Left ventricle myocardium inferior (tissue), 1 donor: ENCODE measurements around the gene NIPAL4. TPM values are rescaled to one million over a fixed set of nuclear protein-coding genes. Genes with fewer than 3 reads are reported as not detected.

ENCODE experiments used
- DNase-seq: peaks from one replicate; pipeline ENCODE4 v3.0.0-alpha.2; 2020
- H3K27ac ChIP-seq: fragments of 200-600 bp; replicated peaks from 2 replicates; pipeline ENCODE4 v1.8.0; 2021
- H3K27me3 ChIP-seq: fragments of 200-600 bp; 2 replicates; pipeline ENCODE4 v1.8.0; 2021; ENCODE audit warnings: low read depth
- H3K36me3 ChIP-seq: fragments of 200-600 bp; 2 replicates; pipeline ENCODE4 v1.8.0; 2021
- H3K4me1 ChIP-seq: fragments of 200-600 bp; 2 replicates; pipeline ENCODE4 v1.8.0; 2021
- H3K4me3 ChIP-seq: fragments of 200-600 bp; 2 replicates; pipeline ENCODE4 v1.8.0; 2021; ENCODE audit warnings: mild to moderate bottlenecking, moderate library complexity
- H3K9me3 ChIP-seq: fragments of 200-600 bp; replicated peaks from 2 replicates; pipeline ENCODE4 v1.8.0; 2021
- intact Hi-C: fragments of 100-400 bp; cut with micrococcal nuclease; formaldehyde crosslinking; loops from one replicate; pipeline ENCODE4 v1.11.0; 2022
- total RNA-seq: library from RNA; stranded (reverse); fragmentation: NEBNext Ultra II Directional; extraction: Animal tissue kit (Norgen Biotek cat#: 25700); gene quantifications from one replicate; pipeline ENCODE4 v1.2.1, GENCODE V29; 2021
- TF ChIP-seq, protein P1 (sequence below): fragments of 200-600 bp; IDR thresholded peaks from 2 replicates; pipeline ENCODE4 v1.8.0; 2021; ENCODE audit warnings: antibody characterized with exemption, mild to moderate bottlenecking, borderline replicate concordance
- donor health status: DM: no; HTN: yes; CAD: no; lungs with severe emphysema.

NIPAL4 gene
- total RNA-seq, 1 donor from 2014 or later: not detected

DNA sequence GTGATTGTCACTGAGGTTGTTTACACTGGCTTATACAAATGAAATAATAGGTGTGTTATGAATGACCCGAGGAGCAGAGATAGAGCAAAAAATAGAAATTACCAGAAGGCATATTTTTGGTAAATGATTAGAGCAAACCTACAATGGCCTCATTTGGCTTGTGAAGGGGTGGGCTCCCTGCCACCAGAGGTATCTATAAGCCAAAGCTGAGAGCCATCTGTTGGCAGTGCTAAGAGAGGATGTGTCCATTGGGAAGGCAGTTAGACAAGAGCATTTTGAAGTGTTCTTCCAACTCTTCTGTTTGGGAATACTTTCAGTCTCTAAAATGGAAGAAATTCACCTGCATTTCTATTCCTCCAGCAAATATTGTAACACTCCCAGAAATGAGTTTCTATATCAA is 10.6 kb downstream of the NIPAL4 start:
- H3K27ac ChIP-seq: no peak overlapping the region
- H3K27me3 ChIP-seq: no peaks in the 10 kb centered on the region
- no peak for DNase-seq
- no peaks in the 10 kb centered on the region for H3K9me3 ChIP-seq
- no peaks in the 10 kb centered on the region for H3K36me3 ChIP-seq
- intact Hi-C loops: loop anchor here (10.0 kb wide), 1 partner anchor 136 kb away; no protein-coding TSS in a partner anchor
- no peak overlapping the region for H3K4me3 ChIP-seq
- peaks cover 30% of the 10 kb centered on the region for H3K4me1 ChIP-seq
- TF ChIP-seq, protein P1, sequence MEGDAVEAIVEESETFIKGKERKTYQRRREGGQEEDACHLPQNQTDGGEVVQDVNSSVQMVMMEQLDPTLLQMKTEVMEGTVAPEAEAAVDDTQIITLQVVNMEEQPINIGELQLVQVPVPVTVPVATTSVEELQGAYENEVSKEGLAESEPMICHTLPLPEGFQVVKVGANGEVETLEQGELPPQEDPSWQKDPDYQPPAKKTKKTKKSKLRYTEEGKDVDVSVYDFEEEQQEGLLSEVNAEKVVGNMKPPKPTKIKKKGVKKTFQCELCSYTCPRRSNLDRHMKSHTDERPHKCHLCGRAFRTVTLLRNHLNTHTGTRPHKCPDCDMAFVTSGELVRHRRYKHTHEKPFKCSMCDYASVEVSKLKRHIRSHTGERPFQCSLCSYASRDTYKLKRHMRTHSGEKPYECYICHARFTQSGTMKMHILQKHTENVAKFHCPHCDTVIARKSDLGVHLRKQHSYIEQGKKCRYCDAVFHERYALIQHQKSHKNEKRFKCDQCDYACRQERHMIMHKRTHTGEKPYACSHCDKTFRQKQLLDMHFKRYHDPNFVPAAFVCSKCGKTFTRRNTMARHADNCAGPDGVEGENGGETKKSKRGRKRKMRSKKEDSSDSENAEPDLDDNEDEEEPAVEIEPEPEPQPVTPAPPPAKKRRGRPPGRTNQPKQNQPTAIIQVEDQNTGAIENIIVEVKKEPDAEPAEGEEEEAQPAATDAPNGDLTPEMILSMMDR: no peak

DNA sequence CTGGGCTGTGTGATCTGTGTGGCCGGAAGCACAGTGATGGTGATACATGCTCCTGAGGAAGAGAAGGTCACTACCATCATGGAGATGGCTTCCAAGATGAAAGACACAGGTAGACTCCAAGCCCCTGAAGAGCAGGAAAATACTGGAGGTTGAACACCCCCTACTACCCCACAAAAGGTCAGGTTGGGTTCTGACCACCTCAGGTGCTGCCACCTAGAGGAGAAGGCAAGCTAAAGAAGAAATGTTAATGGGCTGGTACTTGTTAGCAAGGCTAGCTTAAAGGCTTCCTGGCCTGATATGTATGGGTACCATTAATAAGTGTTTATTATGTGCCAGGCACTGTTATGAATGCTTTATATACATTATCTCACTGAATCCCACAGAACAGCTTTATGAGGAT is 11.7 kb downstream of the NIPAL4 start:
- Histone ChIP-seq H3K27ac (no peak overlapping the region), H3K9me3 (no peaks in the 10 kb centered on the region), H3K36me3 (no peaks in the 10 kb centered on the region), H3K4me1 (peaks cover 30% of the 10 kb centered on the region), H3K4me3 (no peak overlapping the region), H3K27me3 (no peaks in the 10 kb centered on the region)
- no peak for DNase-seq
- intact Hi-C loops: loop anchor here (10.0 kb wide), 1 partner anchor 137 kb away; no protein-coding TSS in a partner anchor
- TF ChIP-seq, protein P1: peak; percentile 58

DNA sequence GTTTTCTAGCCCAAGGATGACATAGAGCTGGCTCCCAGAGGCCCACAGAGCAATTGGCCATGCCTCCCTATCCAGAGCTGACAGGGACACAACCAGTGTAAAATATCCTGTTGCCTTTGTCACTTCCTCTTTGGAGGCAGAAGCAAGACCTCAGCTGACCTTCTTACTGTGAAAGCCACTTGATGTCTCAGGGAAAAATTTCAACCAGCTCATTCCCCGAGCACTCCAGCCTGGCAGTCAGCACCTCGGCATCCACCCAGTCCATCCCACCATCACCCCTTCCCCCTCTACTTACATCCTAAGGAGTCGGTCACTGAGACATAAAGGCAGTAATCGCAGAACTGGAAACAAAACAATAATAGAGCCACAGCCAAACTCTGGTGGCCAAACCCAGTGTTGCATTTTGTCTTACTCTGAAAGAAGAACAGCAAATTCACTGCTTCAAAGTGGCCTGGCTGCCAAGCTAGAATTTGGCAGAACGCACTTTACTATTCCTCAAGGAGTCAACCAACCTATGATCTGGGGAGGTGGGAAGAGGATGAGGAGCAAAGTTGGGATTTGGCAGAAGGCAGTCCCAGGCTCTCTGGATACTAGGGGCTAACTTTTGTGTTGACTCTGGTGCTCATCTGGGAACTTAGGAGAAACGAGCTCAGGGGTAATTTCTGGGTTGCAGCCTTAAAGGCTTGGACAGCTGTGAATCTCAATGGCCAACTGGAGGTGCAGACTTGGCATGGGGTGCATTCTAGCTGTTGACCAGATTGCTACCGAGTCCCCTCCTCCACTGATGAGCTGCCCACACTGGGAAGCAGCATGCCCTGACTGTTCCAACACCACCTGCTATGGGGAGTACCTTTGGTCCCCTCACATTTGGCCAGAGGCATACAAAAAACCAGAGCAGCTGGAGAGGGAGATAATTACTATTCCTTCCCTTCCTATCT is 13.6 kb downstream of the NIPAL4 start:
- intact Hi-C loops: loop anchor here (10.0 kb wide), 1 partner anchor 139 kb away; no protein-coding TSS in a partner anchor

DNA sequence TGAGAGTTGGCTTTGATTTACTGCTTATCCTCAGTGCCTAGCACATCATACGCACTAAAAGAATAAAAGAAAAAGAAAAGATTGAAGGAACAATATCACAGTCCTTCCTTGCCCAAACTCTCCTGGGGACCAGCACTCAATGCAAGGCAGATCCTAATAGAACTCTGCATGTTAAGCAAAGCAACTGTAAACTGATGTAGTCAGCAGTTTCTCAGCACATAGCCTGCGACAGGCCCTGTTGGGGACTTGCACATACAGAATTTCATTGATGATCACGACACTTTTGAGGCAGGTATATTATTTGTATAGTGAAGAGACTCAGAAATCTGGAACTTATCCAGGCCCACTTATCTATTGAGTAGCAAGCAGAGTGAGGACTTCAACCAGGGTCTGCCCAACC is 15.4 kb downstream of the NIPAL4 start:
- no peaks in the 10 kb centered on the region for H3K27me3 ChIP-seq
- no peaks in the 10 kb centered on the region for H3K9me3 ChIP-seq
- intact Hi-C loops: loop anchor here (10.0 kb wide), 1 partner anchor 141 kb away; no protein-coding TSS in a partner anchor
- no peak overlapping the region for H3K27ac ChIP-seq
- no peak for DNase-seq
- TF ChIP-seq, protein P1: no peak
- H3K4me3 ChIP-seq: no peak overlapping the region
- peaks cover 42% of the 10 kb centered on the region for H3K4me1 ChIP-seq
- peaks cover 7% of the 10 kb centered on the region for H3K36me3 ChIP-seq

More for the DNA sequence above, 13.6 kb downstream of the NIPAL4 start:
- H3K27ac ChIP-seq: no peak overlapping the region
- TF ChIP-seq, protein P1: peak; percentile 30
- H3K27me3 ChIP-seq: no peaks in the 10 kb centered on the region
- peaks cover 33% of the 10 kb centered on the region for H3K4me1 ChIP-seq
- H3K9me3 ChIP-seq: no peaks in the 10 kb centered on the region
- no peaks in the 10 kb centered on the region for H3K36me3 ChIP-seq
- no peak overlapping the region for H3K4me3 ChIP-seq
- no peak for DNase-seq

DNA sequence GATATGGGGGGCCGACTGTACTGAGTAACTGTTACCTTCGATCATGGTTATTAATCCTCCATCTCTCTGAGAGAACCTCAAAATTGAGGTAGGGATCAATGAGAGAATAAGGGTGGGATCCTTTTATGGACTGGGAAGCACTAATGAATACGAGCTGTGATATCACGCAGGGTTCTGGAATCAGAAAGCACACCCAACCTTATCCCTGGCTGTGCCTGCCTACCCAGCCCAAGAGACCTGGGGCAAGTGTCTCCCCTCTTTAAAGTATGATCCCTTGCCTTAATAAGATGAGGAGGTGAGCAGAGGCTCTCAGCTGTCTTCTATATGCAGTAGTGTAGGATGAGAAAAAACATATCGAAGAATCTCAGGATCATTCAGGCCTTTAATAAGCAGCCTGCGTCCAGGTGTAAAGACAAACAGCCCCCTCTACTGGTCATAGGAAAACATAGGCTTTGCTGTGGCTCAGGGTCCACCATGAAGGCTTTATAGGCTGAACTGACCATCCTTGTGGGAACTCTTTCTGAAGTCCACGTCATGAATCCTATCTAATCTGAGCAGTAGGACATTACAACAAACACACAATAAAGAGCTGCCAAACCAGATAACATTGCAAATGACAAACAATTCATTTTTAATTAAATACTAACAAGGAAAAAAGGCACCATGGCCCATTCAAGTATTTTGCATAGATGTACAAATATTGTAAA is 16.8 kb downstream of the NIPAL4 start:
- peaks cover 13% of the 10 kb centered on the region for H3K36me3 ChIP-seq
- no peak overlapping the region for H3K4me3 ChIP-seq
- no peaks in the 10 kb centered on the region for H3K9me3 ChIP-seq
- no peak for DNase-seq
- no peaks in the 10 kb centered on the region for H3K27me3 ChIP-seq
- TF ChIP-seq, protein P1: peak; percentile 76
- H3K27ac ChIP-seq: no peak overlapping the region
- intact Hi-C loops: loop anchor here (10.0 kb wide), 1 partner anchor 142 kb away; no protein-coding TSS in a partner anchor
- H3K4me1 ChIP-seq: peaks cover 38% of the 10 kb centered on the region
